Neural crest cell (in vitro differentiated cells): Measurements from ENCODE around the gene ZAR1. TPM values are rescaled to one million over a fixed set of nuclear protein-coding genes. Genes with fewer than 3 reads are reported as not detected.
A peak's percentile ranks its signal among the peaks of the same experiment; 100 is the strongest.

Experiments used
- DNase-seq: peaks from one replicate; pipeline ENCODE4 v3.0.0; 2021; ENCODE audit warnings: low read depth, mixed read lengths, low spot score
- H3K27ac Mint-ChIP-seq: one replicate; pipeline ENCODE4 v1.8.0; 2021; ENCODE audit warnings: mild to moderate bottlenecking, mixed read lengths; ENCODE audit not compliant: unreplicated experiment
- H3K27me3 Mint-ChIP-seq: 2 replicates; pipeline ENCODE4 v1.8.0; 2021; ENCODE audit warnings: low read depth, mild to moderate bottlenecking, mixed read lengths
- H3K36me3 Mint-ChIP-seq: 2 replicates; pipeline ENCODE4 v1.8.0; 2021; ENCODE audit warnings: low read depth, mild to moderate bottlenecking, mixed read lengths
- H3K4me1 Mint-ChIP-seq: 2 replicates; pipeline ENCODE4 v1.8.0; 2021; ENCODE audit warnings: mixed read lengths
- H3K4me3 Mint-ChIP-seq: one replicate; pipeline ENCODE4 v1.8.0; 2021; ENCODE audit warnings: mild to moderate bottlenecking, mixed read lengths
- H3K9me3 Mint-ChIP-seq: 2 replicates; pipeline ENCODE4 v1.8.0; 2021; ENCODE audit warnings: mixed read lengths
- total RNA-seq: library from RNA; stranded (reverse); gene quantifications from 2 replicates; pipeline ENCODE4 v1.2.1, GENCODE V29; 2021
- TF ChIP-seq, protein P1 (sequence below): fragments of 200-600 bp; sonication (generic); conservative IDR thresholded peaks from 2 replicates; pipeline ENCODE4 v1.5.0; 2021; ENCODE audit warnings: antibody characterized with exemption, mild to moderate bottlenecking

ZAR1 gene
- total RNA-seq, 1 donor from 2014 or later: not detected

DNA sequence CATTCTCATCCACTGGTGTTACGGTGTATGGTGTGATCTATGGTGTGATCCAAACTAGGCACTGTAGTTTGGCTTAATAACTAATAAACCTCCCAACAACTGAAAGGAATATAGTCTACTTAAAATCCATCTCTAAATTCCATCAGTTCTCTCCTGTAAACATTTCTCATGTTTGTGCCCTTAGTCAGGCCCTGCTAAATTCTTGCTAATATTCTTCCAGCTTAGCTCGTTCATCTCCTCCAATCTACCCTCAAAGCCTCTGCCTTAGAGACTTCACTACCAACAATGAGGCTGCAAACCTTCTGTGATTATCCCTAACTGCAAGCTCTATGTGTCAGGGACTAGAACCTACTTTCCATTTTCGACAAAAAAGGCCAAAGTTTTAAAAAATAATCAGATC is 28.1 kb downstream of the ZAR1 start:
- Mint-ChIP-seq H3K4me1 (no peaks in the 10 kb centered on the region), H3K27me3 (no peaks in the 10 kb centered on the region), H3K4me3 (no peak overlapping the region), H3K27ac (no peak overlapping the region), H3K36me3 (peaks cover 35% of the 10 kb centered on the region), H3K9me3 (no peaks in the 10 kb centered on the region)
- TF ChIP-seq, protein P1, sequence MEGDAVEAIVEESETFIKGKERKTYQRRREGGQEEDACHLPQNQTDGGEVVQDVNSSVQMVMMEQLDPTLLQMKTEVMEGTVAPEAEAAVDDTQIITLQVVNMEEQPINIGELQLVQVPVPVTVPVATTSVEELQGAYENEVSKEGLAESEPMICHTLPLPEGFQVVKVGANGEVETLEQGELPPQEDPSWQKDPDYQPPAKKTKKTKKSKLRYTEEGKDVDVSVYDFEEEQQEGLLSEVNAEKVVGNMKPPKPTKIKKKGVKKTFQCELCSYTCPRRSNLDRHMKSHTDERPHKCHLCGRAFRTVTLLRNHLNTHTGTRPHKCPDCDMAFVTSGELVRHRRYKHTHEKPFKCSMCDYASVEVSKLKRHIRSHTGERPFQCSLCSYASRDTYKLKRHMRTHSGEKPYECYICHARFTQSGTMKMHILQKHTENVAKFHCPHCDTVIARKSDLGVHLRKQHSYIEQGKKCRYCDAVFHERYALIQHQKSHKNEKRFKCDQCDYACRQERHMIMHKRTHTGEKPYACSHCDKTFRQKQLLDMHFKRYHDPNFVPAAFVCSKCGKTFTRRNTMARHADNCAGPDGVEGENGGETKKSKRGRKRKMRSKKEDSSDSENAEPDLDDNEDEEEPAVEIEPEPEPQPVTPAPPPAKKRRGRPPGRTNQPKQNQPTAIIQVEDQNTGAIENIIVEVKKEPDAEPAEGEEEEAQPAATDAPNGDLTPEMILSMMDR: no peak
- no peak for DNase-seq

GRCh38 chr4:48526406-48526805 is 36.4 kb downstream of the ZAR1 start:
- Mint-ChIP-seq H3K27ac (no peak overlapping the region), H3K4me1 (no peaks in the 10 kb centered on the region), H3K4me3 (no peak overlapping the region), H3K9me3 (no peaks in the 10 kb centered on the region), H3K27me3 (no peaks in the 10 kb centered on the region), H3K36me3 (peaks cover 38% of the 10 kb centered on the region)
- DNase-seq: no peak
- TF ChIP-seq, protein P1: no peak

DNA sequence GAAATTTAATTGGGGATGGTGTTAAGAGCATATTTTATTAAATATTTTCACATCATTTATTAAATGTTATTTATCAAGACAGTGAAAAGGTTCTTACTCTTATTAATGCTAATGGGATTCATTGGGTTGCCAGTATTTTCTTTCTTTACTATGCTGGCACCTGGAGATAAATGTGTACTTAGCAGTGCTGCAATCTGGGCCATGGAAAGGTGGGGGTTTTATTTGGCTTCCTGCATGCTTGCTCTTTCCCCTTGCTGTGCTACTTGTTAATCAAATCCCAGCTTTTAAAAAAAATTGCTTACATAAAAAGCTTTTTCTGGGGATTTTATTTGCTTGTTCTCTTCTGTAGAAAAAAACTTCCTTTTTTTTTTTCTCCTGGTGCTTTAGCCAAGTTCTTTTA is 48.3 kb downstream of the ZAR1 start:
- Mint-ChIP-seq H3K9me3 (no peaks in the 10 kb centered on the region), H3K27me3 (no peaks in the 10 kb centered on the region), H3K4me3 (no peak overlapping the region), H3K36me3 (peaks cover 16% of the 10 kb centered on the region), H3K27ac (no peak overlapping the region), H3K4me1 (no peaks in the 10 kb centered on the region)
- DNase-seq: no peak
- TF ChIP-seq, protein P1: no peak

DNA sequence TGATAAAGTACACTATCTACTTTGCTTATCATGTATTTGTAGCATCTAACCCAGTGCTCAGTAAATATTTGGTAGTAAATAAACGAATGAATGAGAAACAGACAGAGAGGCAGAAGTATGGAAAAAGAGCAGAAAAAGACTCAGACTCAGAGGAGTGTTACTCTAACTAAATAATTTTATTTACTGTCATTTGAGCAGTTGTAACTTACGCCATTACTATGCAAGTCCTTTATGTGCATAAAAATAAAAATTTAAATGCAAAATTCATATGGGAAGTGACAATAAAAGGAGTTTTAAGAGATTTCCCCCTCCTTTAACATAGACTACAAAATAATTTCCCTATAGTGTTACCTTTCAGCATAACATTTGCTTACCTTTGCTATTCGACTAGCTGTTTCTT is 49.5 kb downstream of the ZAR1 start:
- H3K27ac Mint-ChIP-seq: no peak overlapping the region
- TF ChIP-seq, protein P1: no peak
- peaks cover 15% of the 10 kb centered on the region for H3K36me3 Mint-ChIP-seq
- H3K9me3 Mint-ChIP-seq: no peaks in the 10 kb centered on the region
- DNase-seq: no peak
- H3K27me3 Mint-ChIP-seq: no peaks in the 10 kb centered on the region
- H3K4me1 Mint-ChIP-seq: no peaks in the 10 kb centered on the region
- no peak overlapping the region for H3K4me3 Mint-ChIP-seq

DNA sequence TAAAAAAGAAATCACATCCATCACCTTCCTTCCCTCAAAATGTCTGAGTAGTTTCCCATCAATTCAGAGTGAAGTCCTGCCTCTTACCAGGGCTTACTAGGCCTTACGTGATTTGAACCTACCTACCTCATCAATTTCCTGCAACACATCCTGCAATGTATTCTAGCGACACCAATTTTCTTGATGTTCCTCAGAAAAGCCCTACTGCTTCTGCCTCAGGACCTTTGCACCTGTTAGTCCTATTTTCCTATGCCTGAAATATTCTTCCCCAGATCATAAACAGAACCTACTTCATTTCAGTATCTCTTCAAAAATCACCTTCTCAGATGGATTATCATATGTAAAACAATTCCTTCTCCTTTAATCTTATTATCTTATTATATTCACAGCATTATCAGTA is 52.8 kb downstream of the ZAR1 start:
- TF ChIP-seq, protein P1: no peak
- peak overlapping the region; percentile 54 for H3K27ac Mint-ChIP-seq
- peaks cover 15% of the 10 kb centered on the region for H3K36me3 Mint-ChIP-seq
- no peaks in the 10 kb centered on the region for H3K27me3 Mint-ChIP-seq
- no peak overlapping the region for H3K4me3 Mint-ChIP-seq
- no peak for DNase-seq
- H3K4me1 Mint-ChIP-seq: no peaks in the 10 kb centered on the region
- no peaks in the 10 kb centered on the region for H3K9me3 Mint-ChIP-seq

- DNase-seq: no peak
- no peak overlapping the region for H3K4me3 Mint-ChIP-seq
- TF ChIP-seq, protein P1: no peak
- no peaks in the 10 kb centered on the region for H3K9me3 Mint-ChIP-seq
- H3K27me3 Mint-ChIP-seq: no peaks in the 10 kb centered on the region
- H3K4me1 Mint-ChIP-seq: no peaks in the 10 kb centered on the region
- no peak overlapping the region for H3K27ac Mint-ChIP-seq
- peaks cover 15% of the 10 kb centered on the region for H3K36me3 Mint-ChIP-seq
These were observed 53.7 kb downstream of the ZAR1 start for GRCh38 chr4:48543796-48544195.
